Cardiac muscle cell (in vitro differentiated cells and primary cell): ENCODE measurements around the gene PHLDB2. TPM values are rescaled to one million over a fixed set of nuclear protein-coding genes. Genes with fewer than 3 reads are reported as not detected.

ENCODE experiments used
- DNase-seq, 2 donors: peaks; one replicate each; pipeline versions ENCODE4 v3.0.0 to v3.0.0-alpha.2; 2010 to 2017; ENCODE audit warnings: low read depth in 1 of 2, low spot score in 1 of 2
- H3K27ac ChIP-seq: fragments of 200-600 bp; sonication (generic); 2 replicates; pipeline ENCODE4 v1.5.1; 2016
- H3K27me3 ChIP-seq: fragments of 200-600 bp; sonication (generic); 2 replicates; pipeline ENCODE4 v1.6.0; 2016; ENCODE audit warnings: control low read depth
- H3K36me3 ChIP-seq: fragments of 200-600 bp; sonication (generic); 2 replicates; pipeline ENCODE4 v1.5.1; 2016; ENCODE audit warnings: control low read depth
- H3K4me1 ChIP-seq: fragments of 200-600 bp; sonication (generic); 2 replicates; pipeline ENCODE4 v1.8.1; 2017; ENCODE audit warnings: low read depth, mild to moderate bottlenecking, mixed run types
- H3K4me3 ChIP-seq: fragments of 200-600 bp; sonication (generic); 2 replicates; pipeline ENCODE4 v1.5.1; 2016; ENCODE audit warnings: mild to moderate bottlenecking
- H3K9me3 ChIP-seq: fragments of 200-600 bp; sonication (generic); 2 replicates; pipeline ENCODE4 v1.5.1; 2017; ENCODE audit warnings: low read depth, mild to moderate bottlenecking, control low read depth
- CTCF ChIP-seq: IDR thresholded peaks from 2 replicates; pipeline ENCODE4 v1.5.1; 2012; ENCODE audit warnings: low read depth, mild to moderate bottlenecking, low read length
- polyA plus RNA-seq: library from polyadenylated mRNA; unstranded; fragments of >200 nt; fragmentation: Nextera tagmentation; extraction: Ambion mirVana; gene quantifications from 2 replicates; pipeline ENCODE4 v1.2.1, GENCODE V29; 2016
- total RNA-seq: library from RNA; depleted of rRNA; stranded (reverse); fragments of >200 nt; gene quantifications from 2 replicates; pipeline ENCODE4 v1.2.3, GENCODE V29; 2016

PHLDB2 gene
- total and polyA plus RNA-seq, 2 experiments from 2014 or later, result 11.3 to 27.2 TPM

GRCh38 chr3:111956449-111956848 is 97.4 kb downstream of the PHLDB2 start:
- no peak for TF ChIP-seq CTCF
- H3K9me3 ChIP-seq, result no peaks in the 10 kb centered on the region
- no peaks in the 10 kb centered on the region for H3K36me3 ChIP-seq
- DNase-seq, result no peak
- no peaks in the 10 kb centered on the region for H3K27me3 ChIP-seq
- no peak overlapping the region for H3K4me3 ChIP-seq
- H3K4me1 ChIP-seq, result peaks cover 7% of the 10 kb centered on the region
- no peak overlapping the region for H3K27ac ChIP-seq

- no peaks in the 10 kb centered on the region for H3K27me3 ChIP-seq
- H3K4me3 ChIP-seq, result no peak overlapping the region
- H3K9me3 ChIP-seq, result no peaks in the 10 kb centered on the region
- no peak for TF ChIP-seq CTCF
- H3K36me3 ChIP-seq, result no peaks in the 10 kb centered on the region
- no peak overlapping the region for H3K27ac ChIP-seq
- peaks cover 13% of the 10 kb centered on the region for H3K4me1 ChIP-seq
- DNase-seq, result peak in 1 of 2 donors; percentile 30
Observed at GRCh38 chr3:111956995-111957734, 98.1 kb downstream of the PHLDB2 start.

GRCh38 chr3:111961461-111962164 is 102.5 kb downstream of the PHLDB2 start:
- Histone ChIP-seq H3K4me3 (no peak overlapping the region), H3K36me3 (no peaks in the 10 kb centered on the region), H3K9me3 (no peaks in the 10 kb centered on the region), H3K4me1 (peaks cover 11% of the 10 kb centered on the region), H3K27me3 (no peaks in the 10 kb centered on the region), H3K27ac (no peak overlapping the region)
- TF ChIP-seq CTCF, result no peak
- DNase-seq, result peak in 1 of 2 donors; percentile 40

GRCh38 chr3:111963424-111963823 is 104.4 kb downstream of the PHLDB2 start:
- H3K4me1 ChIP-seq, result peaks cover 20% of the 10 kb centered on the region
- TF ChIP-seq CTCF, result no peak
- H3K27me3 ChIP-seq, result no peaks in the 10 kb centered on the region
- H3K27ac ChIP-seq, result no peak overlapping the region
- H3K4me3 ChIP-seq, result no peak overlapping the region
- peak in 1 of 2 donors; percentile 67 for DNase-seq
- H3K9me3 ChIP-seq, result no peaks in the 10 kb centered on the region
- no peaks in the 10 kb centered on the region for H3K36me3 ChIP-seq

GRCh38 chr3:111965484-111965883 is 106.4 kb downstream of the PHLDB2 start:
- no peaks in the 10 kb centered on the region for H3K9me3 ChIP-seq
- TF ChIP-seq CTCF, result no peak
- H3K4me1 ChIP-seq, result peaks cover 20% of the 10 kb centered on the region
- no peaks in the 10 kb centered on the region for H3K36me3 ChIP-seq
- DNase-seq, result no peak
- H3K27me3 ChIP-seq, result no peaks in the 10 kb centered on the region
- H3K27ac ChIP-seq, result no peak overlapping the region
- H3K4me3 ChIP-seq, result no peak overlapping the region
